ENCODE data around the gene RPS29. TPM values are rescaled to one million over a fixed set of nuclear protein-coding genes. Genes with fewer than 3 reads are reported as not detected.

The RPS29 gene
- total and polyA plus RNA-seq, 10 of the 15 experiments (the other 5 are each of a cell fraction or from before 2014, with no cell fraction given): 2,685 to 10,815 (median 4,359) TPM

GRCh38 chr14:49585803-49586672, at the start of gene RPS29 (continued):
- TF ChIP-seq NKRF (conservative IDR thresholded peaks at IDR 0.05): peak; percentile 89
- TF ChIP-seq ZNF687 (IDR thresholded peaks at IDR 0.05): peak; percentile 85
- no peak for TF ChIP-seq TCF7 (IDR thresholded peaks at IDR 0.05; ENCODE audit: borderline replicate concordance)
- TF ChIP-seq RELA (IDR thresholded peaks at IDR 0.05; ENCODE audit: borderline replicate concordance, partially characterized antibody): peak; percentile 67
- TF ChIP-seq SIN3A (IDR thresholded peaks at IDR 0.05; ENCODE audit: low read depth, low read length): no peak
- TF ChIP-seq SKIL (IDR thresholded peaks at IDR 0.05; ENCODE audit: low read depth, poor library complexity, severe bottlenecking): peak; percentile 75
- TF ChIP-seq ASH2L (IDR thresholded peaks at IDR 0.05; ENCODE audit: borderline replicate concordance, low read depth): no peak
- peak; percentile 65; the same call in 1 of the 2 replicates for TF ChIP-seq MLLT1 (IDR thresholded peaks at IDR 0.05)
- no peak for TF ChIP-seq ETV6 (conservative IDR thresholded peaks at IDR 0.05 in 1 of 2, IDR thresholded peaks at IDR 0.05 in 1 of 2; ENCODE audit: borderline replicate concordance in 1 of 2, low read depth in 1 of 2)
- TF ChIP-seq SREBF2 (IDR thresholded peaks at IDR 0.05; ENCODE audit: low read length): peak; percentile 86
- TF ChIP-seq IKZF1 (conservative IDR thresholded peaks at IDR 0.05): peak; percentile 91
- no peak for TF ChIP-seq HSF1 (IDR thresholded peaks at IDR 0.05; ENCODE audit: low read depth, low read length)
- peak; percentile 49; the same call in 1 of the 2 replicates for TF ChIP-seq TBL1XR1 (IDR thresholded peaks at IDR 0.05; ENCODE audit: low read depth, low read length)
- TF ChIP-seq MXI1 (IDR thresholded peaks at IDR 0.05; ENCODE audit: low read depth, low read length): peak; percentile 35
- peak; percentile 57; the same call in 1 of the 3 replicates for TF ChIP-seq POU2F2 (IDR thresholded peaks at IDR 0.05; ENCODE audit: borderline replicate concordance, low read depth, low read length)
- TF ChIP-seq NBN (IDR thresholded peaks at IDR 0.05): peak; percentile 100
- no peak for TF ChIP-seq EED (IDR thresholded peaks at IDR 0.05; ENCODE audit: low read depth)
- TF ChIP-seq CREM (IDR thresholded peaks at IDR 0.05; ENCODE audit: low read depth): peak; percentile 96

Data from GM12878 (cell line).